ENCODE data around the gene CCDC171. TPM values are rescaled to one million over a fixed set of nuclear protein-coding genes. Genes with fewer than 3 reads are reported as not detected.

Gene CCDC171
- total RNA-seq, 2 experiments from 2014 or later = 1.9 TPM

DNA sequence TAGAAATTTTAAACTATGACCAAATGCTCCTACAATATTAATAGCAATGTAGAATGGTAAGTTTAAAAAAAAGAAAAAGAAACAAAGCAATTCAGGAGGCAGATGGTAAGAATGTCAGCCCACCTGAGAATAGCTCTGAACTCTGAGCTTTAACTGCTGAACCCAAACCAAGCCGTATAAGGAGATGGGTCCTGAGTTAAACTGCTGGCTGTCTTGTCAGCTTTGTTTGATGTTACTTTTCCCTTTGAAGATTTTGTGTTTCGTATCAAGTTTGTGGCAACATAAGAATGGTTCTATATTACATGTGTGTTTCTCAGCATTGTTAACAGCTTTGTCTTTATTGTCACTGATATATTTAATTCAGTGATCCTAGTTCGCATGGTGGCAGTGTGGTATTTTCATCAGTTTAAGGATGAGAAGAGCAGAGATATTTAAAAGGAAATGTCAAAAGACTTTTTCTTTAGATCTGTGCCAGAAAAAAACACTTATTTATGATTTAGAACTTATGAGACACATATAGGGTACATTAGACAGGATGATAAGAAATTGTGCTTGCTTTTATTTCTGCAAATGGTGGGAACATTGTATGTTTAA, 390.1 kb downstream of the CCDC171 start:
- Mint-ChIP-seq H3K4me3 (no peak overlapping the region), H3K27me3 (ENCODE audit: low read depth) (no peaks in the 10 kb centered on the region), H3K4me1 (ENCODE audit: low read depth) (no peaks in the 10 kb centered on the region), H3K9me3 (ENCODE audit: insufficient read depth) (no peaks in the 10 kb centered on the region), H3K27ac (no peak overlapping the region), H3K36me3 (ENCODE audit: low read depth) (no peaks in the 10 kb centered on the region)
- DNase-seq (no peak), ATAC-seq (no peak)
- POLR2A ChIA-PET = no interaction called here
- CTCF ChIA-PET = interaction anchor here (0.7 kb wide), 1 partner anchor 197 kb away, joined by 5 read pairs; no protein-coding TSS in a partner anchor

DNA sequence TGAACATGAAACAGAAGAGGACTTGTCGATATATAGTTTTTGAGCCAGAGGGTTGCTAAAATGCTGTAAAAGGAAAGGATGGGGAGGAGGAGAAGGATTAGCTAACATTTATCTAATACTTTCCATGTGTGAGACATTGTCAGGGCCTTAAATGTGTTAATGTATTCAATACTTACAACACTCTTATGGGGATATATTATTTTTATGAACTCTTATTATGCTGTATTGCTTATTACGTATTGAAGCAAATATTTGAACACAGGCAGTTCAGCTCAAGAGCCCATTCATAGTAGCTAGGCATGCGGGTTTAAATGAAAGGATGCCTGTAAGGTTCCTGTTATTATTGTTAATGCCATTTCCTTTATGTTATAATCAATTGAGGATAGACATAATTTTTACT, 391.5 kb downstream of the CCDC171 start:
- CTCF ChIA-PET = no interaction called here
- ATAC-seq = no peak

DNA sequence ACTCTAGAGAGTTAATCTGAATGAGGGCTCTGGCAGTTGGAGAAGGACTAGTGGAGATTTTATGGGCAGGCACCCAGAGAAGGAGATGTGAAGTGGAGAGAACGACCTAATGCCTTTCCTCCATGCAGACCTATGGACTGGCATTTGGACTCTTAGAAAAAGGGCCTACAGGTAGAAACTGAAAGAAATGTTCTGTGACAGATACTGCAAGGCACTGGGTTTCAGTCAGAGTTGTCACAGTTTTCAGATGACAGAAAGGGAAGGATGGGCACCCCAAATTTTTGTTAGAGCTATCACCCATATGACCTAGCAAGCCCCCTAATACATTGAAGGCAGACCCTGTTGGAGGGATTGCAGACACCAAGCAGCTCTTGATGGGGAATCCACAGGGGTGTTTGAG, 406.8 kb downstream of the CCDC171 start:
- Mint-ChIP-seq H3K4me3 (no peak overlapping the region), H3K27me3 (ENCODE audit: low read depth) (no peaks in the 10 kb centered on the region), H3K36me3 (ENCODE audit: low read depth) (no peaks in the 10 kb centered on the region), H3K4me1 (ENCODE audit: low read depth) (no peaks in the 10 kb centered on the region), H3K27ac (no peak overlapping the region), H3K9me3 (ENCODE audit: insufficient read depth) (no peaks in the 10 kb centered on the region)
- POLR2A ChIA-PET = no interaction called here
- ATAC-seq = no peak
- CTCF ChIA-PET = no interaction called here
- no peak for DNase-seq

More for the DNA sequence above, 391.5 kb downstream of the CCDC171 start:
- POLR2A ChIA-PET = no interaction called here
- Mint-ChIP-seq H3K27me3 (ENCODE audit: low read depth) (no peaks in the 10 kb centered on the region), H3K9me3 (ENCODE audit: insufficient read depth) (no peaks in the 10 kb centered on the region), H3K36me3 (ENCODE audit: low read depth) (no peaks in the 10 kb centered on the region), H3K4me3 (no peak overlapping the region), H3K27ac (no peak overlapping the region), H3K4me1 (ENCODE audit: low read depth) (no peaks in the 10 kb centered on the region)
- DNase-seq = no peak

- DNase-seq (no peak), ATAC-seq (no peak)
- Mint-ChIP-seq H3K36me3 (ENCODE audit: low read depth) (no peaks in the 10 kb centered on the region), H3K4me1 (ENCODE audit: low read depth) (no peaks in the 10 kb centered on the region), H3K27me3 (ENCODE audit: low read depth) (no peaks in the 10 kb centered on the region), H3K4me3 (no peak overlapping the region), H3K27ac (no peak overlapping the region), H3K9me3 (ENCODE audit: insufficient read depth) (no peaks in the 10 kb centered on the region)
- POLR2A ChIA-PET = no interaction called here
- CTCF ChIA-PET = no interaction called here
Observed at GRCh38 chr9:15961217-15961616, 408.4 kb downstream of the CCDC171 start.

- POLR2A ChIA-PET = no interaction called here
- CTCF ChIA-PET = no interaction called here
- H3K4me1 Mint-ChIP-seq (ENCODE audit: low read depth) = no peaks in the 10 kb centered on the region
- DNase-seq (no peak), ATAC-seq (no peak)
- H3K9me3 Mint-ChIP-seq (ENCODE audit: insufficient read depth) = no peaks in the 10 kb centered on the region
- H3K27ac Mint-ChIP-seq = no peak overlapping the region
- H3K4me3 Mint-ChIP-seq = no peak overlapping the region
- H3K27me3 Mint-ChIP-seq (ENCODE audit: low read depth) = no peaks in the 10 kb centered on the region
- H3K36me3 Mint-ChIP-seq (ENCODE audit: low read depth) = no peaks in the 10 kb centered on the region
Observed at GRCh38 chr9:15965246-15965745, 412.5 kb downstream of the CCDC171 start.

GRCh38 chr9:15966471-15966870, 413.6 kb downstream of the CCDC171 start:
- no peak for DNase-seq
- ChIA-PET POLR2A (no interaction called here), CTCF (no interaction called here)
- Mint-ChIP-seq H3K36me3 (ENCODE audit: low read depth) (no peaks in the 10 kb centered on the region), H3K4me3 (no peak overlapping the region), H3K27me3 (ENCODE audit: low read depth) (no peaks in the 10 kb centered on the region), H3K27ac (no peak overlapping the region), H3K9me3 (ENCODE audit: insufficient read depth) (no peaks in the 10 kb centered on the region), H3K4me1 (ENCODE audit: low read depth) (no peaks in the 10 kb centered on the region)
- no peak for ATAC-seq

DNA sequence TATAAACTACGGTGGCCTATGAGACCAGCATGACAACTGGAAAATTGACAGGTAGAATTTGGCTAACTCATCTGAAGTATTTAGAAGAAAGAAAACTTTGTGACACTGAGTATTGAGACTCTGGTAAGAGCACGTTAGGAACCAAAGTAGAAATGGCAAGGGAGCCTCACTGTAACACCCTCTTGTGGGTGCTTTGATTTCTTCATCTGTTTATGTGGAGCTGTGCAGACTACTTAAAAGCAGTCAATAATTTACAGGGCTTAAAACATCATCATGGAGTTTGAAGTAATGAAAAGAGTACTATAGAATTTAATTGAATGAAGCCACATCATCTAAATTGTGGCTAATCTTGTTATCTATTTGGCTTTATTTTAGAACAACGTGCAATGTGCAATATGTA, 414.2 kb downstream of the CCDC171 start:
- CTCF ChIA-PET = interaction anchor here (1.6 kb wide), 1 partner anchor 167 kb away, joined by 3 read pairs; no protein-coding TSS in a partner anchor
- no peak overlapping the region for H3K4me3 Mint-ChIP-seq
- H3K27me3 Mint-ChIP-seq (ENCODE audit: low read depth) = no peaks in the 10 kb centered on the region
- no peaks in the 10 kb centered on the region for H3K9me3 Mint-ChIP-seq (ENCODE audit: insufficient read depth)
- H3K27ac Mint-ChIP-seq = no peak overlapping the region
- no peak for DNase-seq
- H3K4me1 Mint-ChIP-seq (ENCODE audit: low read depth) = no peaks in the 10 kb centered on the region
- ATAC-seq = no peak
- H3K36me3 Mint-ChIP-seq (ENCODE audit: low read depth) = no peaks in the 10 kb centered on the region
- POLR2A ChIA-PET = no interaction called here

GRCh38 chr9:15972760-15973159, 419.9 kb downstream of the CCDC171 start:
- Mint-ChIP-seq H3K27ac (no peak overlapping the region), H3K4me1 (ENCODE audit: low read depth) (no peaks in the 10 kb centered on the region), H3K4me3 (no peak overlapping the region), H3K9me3 (ENCODE audit: insufficient read depth) (no peaks in the 10 kb centered on the region), H3K36me3 (ENCODE audit: low read depth) (no peaks in the 10 kb centered on the region), H3K27me3 (ENCODE audit: low read depth) (no peaks in the 10 kb centered on the region)
- no peak for DNase-seq
- ATAC-seq = no peak
- ChIA-PET CTCF (no interaction called here), POLR2A (no interaction called here)

- no peaks in the 10 kb centered on the region for H3K27me3 Mint-ChIP-seq (ENCODE audit: low read depth)
- H3K4me3 Mint-ChIP-seq = no peak overlapping the region
Observed at GRCh38 chr9:15975101-15975778, 422.4 kb downstream of the CCDC171 start.

GRCh38 chr9:15977438-15977837, 424.6 kb downstream of the CCDC171 start:
- Mint-ChIP-seq H3K27me3 (ENCODE audit: low read depth) (no peaks in the 10 kb centered on the region), H3K4me1 (ENCODE audit: low read depth) (no peaks in the 10 kb centered on the region), H3K27ac (no peak overlapping the region), H3K9me3 (ENCODE audit: insufficient read depth) (no peaks in the 10 kb centered on the region), H3K36me3 (ENCODE audit: low read depth) (no peaks in the 10 kb centered on the region), H3K4me3 (no peak overlapping the region)
- no peak for DNase-seq
- ChIA-PET POLR2A (no interaction called here), CTCF (no interaction called here)
- ATAC-seq = no peak

More at GRCh38 chr9:15975101-15975778, 422.4 kb downstream of the CCDC171 start:
- ATAC-seq = no peak
- Mint-ChIP-seq H3K27ac (no peak overlapping the region), H3K4me1 (ENCODE audit: low read depth) (no peaks in the 10 kb centered on the region), H3K36me3 (ENCODE audit: low read depth) (no peaks in the 10 kb centered on the region), H3K9me3 (ENCODE audit: insufficient read depth) (no peaks in the 10 kb centered on the region)
- no peak for DNase-seq
- ChIA-PET POLR2A (no interaction called here), CTCF (no interaction called here)

GRCh38 chr9:15982182-15982581, 429.3 kb downstream of the CCDC171 start:
- no peak overlapping the region for H3K27ac Mint-ChIP-seq
- H3K36me3 Mint-ChIP-seq (ENCODE audit: low read depth) = no peaks in the 10 kb centered on the region
- no peak for ATAC-seq
- H3K9me3 Mint-ChIP-seq (ENCODE audit: insufficient read depth) = no peaks in the 10 kb centered on the region
- H3K4me3 Mint-ChIP-seq = no peak overlapping the region
- ChIA-PET CTCF (no interaction called here), POLR2A (no interaction called here)
- no peaks in the 10 kb centered on the region for H3K27me3 Mint-ChIP-seq (ENCODE audit: low read depth)
- DNase-seq = no peak
- no peaks in the 10 kb centered on the region for H3K4me1 Mint-ChIP-seq (ENCODE audit: low read depth)

DNA sequence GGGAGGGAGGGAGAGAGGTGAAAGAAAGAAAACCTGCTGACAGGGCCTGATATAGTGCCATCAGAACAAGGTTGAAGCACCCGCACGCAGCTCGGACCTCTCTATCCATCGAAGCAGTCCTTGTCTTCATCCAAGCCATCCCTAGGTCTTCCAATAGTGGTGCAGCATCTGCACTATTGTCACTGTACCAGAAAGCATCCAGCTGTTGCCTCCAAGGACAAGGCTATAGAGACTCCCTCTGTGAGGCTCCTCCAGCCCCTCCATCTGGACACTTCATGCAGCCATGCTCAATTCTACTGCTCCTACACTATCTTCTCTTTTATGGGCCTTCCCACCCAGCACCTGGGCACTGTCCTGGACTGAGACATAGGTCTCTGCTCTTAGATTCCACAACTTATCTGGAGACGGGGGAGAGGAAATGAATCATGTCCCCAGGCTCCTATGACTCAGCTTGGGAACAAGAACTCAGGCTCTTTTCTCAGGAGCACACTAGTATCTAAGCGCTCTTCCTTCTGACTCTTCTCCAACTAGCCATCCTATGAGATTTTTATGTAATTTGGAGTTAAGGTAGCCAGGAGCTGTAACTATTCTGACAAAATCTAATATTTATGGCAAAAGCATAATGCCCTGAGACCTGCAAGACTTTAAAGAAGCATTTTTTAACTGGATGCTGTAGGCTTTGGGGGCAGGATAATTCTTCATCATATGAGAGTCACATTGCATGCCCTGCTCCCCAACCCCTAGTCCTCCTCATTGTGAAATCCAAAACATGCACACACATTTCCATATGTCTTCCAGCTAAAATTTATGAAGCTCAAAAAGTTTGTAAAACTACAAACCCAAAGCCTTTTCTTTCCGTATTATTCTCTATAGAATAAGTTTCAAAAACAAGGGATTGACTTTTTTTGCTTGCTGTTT, 446.8 kb downstream of the CCDC171 start:
- POLR2A ChIA-PET = no interaction called here
- DNase-seq = no peak
- CTCF ChIA-PET = no interaction called here
- Mint-ChIP-seq H3K36me3 (ENCODE audit: low read depth) (no peaks in the 10 kb centered on the region), H3K27me3 (ENCODE audit: low read depth) (peaks cover 4% of the 10 kb centered on the region), H3K9me3 (ENCODE audit: insufficient read depth) (no peaks in the 10 kb centered on the region), H3K4me3 (no peak overlapping the region), H3K4me1 (ENCODE audit: low read depth) (no peaks in the 10 kb centered on the region), H3K27ac (no peak overlapping the region)
- ATAC-seq = no peak

Measured in activated CD8-positive, alpha-beta T cell treated with anti-CD3 and anti-CD28 coated beads, Interleukin-2, amount 10 ng/mL, durations not matched to agents 7 days and 5 days (primary cell).